ENCODE measurements around the gene NEURL1.

DNA sequence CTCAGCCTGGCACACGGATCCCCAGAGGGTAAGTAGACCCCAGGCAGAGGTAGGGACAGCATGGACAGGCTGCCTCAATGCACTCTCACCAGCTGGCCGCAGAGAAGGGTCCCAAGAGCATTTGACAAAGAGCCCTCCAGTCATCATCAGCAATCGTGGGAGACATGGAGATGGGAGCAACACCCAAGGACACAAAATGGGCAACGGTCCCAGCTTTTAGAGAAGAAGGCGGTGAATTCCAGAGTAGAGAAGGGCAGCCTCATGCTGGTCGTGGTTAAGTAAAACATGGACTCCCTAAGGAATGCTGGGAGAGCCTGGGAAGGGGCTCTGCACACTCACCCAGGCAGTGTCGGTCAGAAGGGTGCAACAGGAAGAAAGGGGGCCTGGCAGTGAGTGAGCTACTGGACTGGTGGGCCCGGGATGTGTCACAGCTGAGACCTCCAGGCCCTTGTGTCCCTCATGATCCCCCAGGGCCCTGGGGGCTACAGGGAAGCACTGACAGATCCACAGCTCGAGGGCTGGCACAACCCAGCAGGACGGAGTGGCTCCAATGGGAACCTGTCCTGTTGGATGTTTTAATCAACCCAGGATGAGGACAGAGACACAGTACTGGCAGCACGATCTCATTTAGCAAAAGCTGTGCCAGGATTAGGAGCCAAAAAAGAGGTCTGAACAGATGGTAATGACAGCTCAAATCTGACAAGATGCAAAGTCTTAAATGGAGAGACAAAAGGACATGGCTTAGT is 147.1 kb downstream of the NEURL1 start:
- TF ChIP-seq, protein P1, sequence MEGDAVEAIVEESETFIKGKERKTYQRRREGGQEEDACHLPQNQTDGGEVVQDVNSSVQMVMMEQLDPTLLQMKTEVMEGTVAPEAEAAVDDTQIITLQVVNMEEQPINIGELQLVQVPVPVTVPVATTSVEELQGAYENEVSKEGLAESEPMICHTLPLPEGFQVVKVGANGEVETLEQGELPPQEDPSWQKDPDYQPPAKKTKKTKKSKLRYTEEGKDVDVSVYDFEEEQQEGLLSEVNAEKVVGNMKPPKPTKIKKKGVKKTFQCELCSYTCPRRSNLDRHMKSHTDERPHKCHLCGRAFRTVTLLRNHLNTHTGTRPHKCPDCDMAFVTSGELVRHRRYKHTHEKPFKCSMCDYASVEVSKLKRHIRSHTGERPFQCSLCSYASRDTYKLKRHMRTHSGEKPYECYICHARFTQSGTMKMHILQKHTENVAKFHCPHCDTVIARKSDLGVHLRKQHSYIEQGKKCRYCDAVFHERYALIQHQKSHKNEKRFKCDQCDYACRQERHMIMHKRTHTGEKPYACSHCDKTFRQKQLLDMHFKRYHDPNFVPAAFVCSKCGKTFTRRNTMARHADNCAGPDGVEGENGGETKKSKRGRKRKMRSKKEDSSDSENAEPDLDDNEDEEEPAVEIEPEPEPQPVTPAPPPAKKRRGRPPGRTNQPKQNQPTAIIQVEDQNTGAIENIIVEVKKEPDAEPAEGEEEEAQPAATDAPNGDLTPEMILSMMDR (IDR thresholded peaks at IDR 0.05): no peak
- no peak for TF ChIP-seq EZH2 (IDR thresholded peaks at IDR 0.05; ENCODE audit: borderline replicate concordance, insufficient read depth, low read depth, low read length, poor library complexity, severe bottlenecking)
